AG08396 (cell line): Measurements from ENCODE around the gene MAGI2.

Experiments used
- DNase-seq: peaks from one replicate; pipeline ENCODE4 v3.0.0; 2012; ENCODE audit warnings: low spot score, mixed read lengths

MAGI2 gene

GRCh38 chr7:78912781-78913180 is 540.7 kb downstream of the MAGI2 start:
- DNase-seq: no peak

GRCh38 chr7:78906735-78907134 is 546.7 kb downstream of the MAGI2 start:
- no peak for DNase-seq

- no peak for DNase-seq
Measured at GRCh38 chr7:78905436-78905835, 548.0 kb downstream of the MAGI2 start.

GRCh38 chr7:78904983-78905382 is 548.5 kb downstream of the MAGI2 start:
- no peak for DNase-seq

- DNase-seq: no peak
Measured at GRCh38 chr7:78901566-78901965, 551.9 kb downstream of the MAGI2 start.

GRCh38 chr7:78900806-78901205 is 552.7 kb downstream of the MAGI2 start:
- no peak for DNase-seq

GRCh38 chr7:78895393-78895792 is 558.1 kb downstream of the MAGI2 start:
- DNase-seq: no peak

GRCh38 chr7:78879206-78879605 is 574.3 kb downstream of the MAGI2 start:
- DNase-seq: no peak

- no peak for DNase-seq
Measured at GRCh38 chr7:78873117-78873516, 580.4 kb downstream of the MAGI2 start.

- DNase-seq: no peak
Measured at GRCh38 chr7:78864339-78864738, 589.1 kb downstream of the MAGI2 start.

GRCh38 chr7:78863281-78863680 is 590.2 kb downstream of the MAGI2 start:
- no peak for DNase-seq

GRCh38 chr7:78862411-78862900 is 591.0 kb downstream of the MAGI2 start:
- DNase-seq: no peak

GRCh38 chr7:78852951-78853350 is 600.5 kb downstream of the MAGI2 start:
- peak; percentile 12 for DNase-seq

GRCh38 chr7:78850093-78850740 is 603.2 kb downstream of the MAGI2 start:
- DNase-seq: no peak

GRCh38 chr7:78845155-78845554 is 608.3 kb downstream of the MAGI2 start:
- DNase-seq: no peak

- DNase-seq: no peak
Measured at GRCh38 chr7:78842068-78842467, 611.4 kb downstream of the MAGI2 start.

GRCh38 chr7:78835897-78836296 is 617.6 kb downstream of the MAGI2 start:
- DNase-seq: no peak

- DNase-seq: no peak
Measured at GRCh38 chr7:78828317-78828716, 625.1 kb downstream of the MAGI2 start.

GRCh38 chr7:78803501-78804127 is 649.9 kb downstream of the MAGI2 start:
- no peak for DNase-seq

GRCh38 chr7:78794101-78794500 is 659.4 kb downstream of the MAGI2 start:
- peak; percentile 26 for DNase-seq

- DNase-seq: no peak
Measured at GRCh38 chr7:78792624-78793023, 660.8 kb downstream of the MAGI2 start.

- no peak for DNase-seq
Measured at GRCh38 chr7:78792006-78792405, 661.5 kb downstream of the MAGI2 start.

- DNase-seq: no peak
Measured at GRCh38 chr7:78788464-78788863, 665.0 kb downstream of the MAGI2 start.

GRCh38 chr7:78787854-78788253 is 665.6 kb downstream of the MAGI2 start:
- DNase-seq: no peak
